ENCODE data around the gene TUBGCP3.

- no peak for TF ChIP-seq POLR2AphosphoS5 (IDR thresholded peaks at IDR 0.05)
- TF ChIP-seq, protein P1, sequence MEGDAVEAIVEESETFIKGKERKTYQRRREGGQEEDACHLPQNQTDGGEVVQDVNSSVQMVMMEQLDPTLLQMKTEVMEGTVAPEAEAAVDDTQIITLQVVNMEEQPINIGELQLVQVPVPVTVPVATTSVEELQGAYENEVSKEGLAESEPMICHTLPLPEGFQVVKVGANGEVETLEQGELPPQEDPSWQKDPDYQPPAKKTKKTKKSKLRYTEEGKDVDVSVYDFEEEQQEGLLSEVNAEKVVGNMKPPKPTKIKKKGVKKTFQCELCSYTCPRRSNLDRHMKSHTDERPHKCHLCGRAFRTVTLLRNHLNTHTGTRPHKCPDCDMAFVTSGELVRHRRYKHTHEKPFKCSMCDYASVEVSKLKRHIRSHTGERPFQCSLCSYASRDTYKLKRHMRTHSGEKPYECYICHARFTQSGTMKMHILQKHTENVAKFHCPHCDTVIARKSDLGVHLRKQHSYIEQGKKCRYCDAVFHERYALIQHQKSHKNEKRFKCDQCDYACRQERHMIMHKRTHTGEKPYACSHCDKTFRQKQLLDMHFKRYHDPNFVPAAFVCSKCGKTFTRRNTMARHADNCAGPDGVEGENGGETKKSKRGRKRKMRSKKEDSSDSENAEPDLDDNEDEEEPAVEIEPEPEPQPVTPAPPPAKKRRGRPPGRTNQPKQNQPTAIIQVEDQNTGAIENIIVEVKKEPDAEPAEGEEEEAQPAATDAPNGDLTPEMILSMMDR (IDR thresholded peaks at IDR 0.05) = no peak
- TF ChIP-seq POLR2A (IDR thresholded peaks at IDR 0.05) = no peak
Measured at GRCh38 chr13:112509190-112509589, 78.8 kb downstream of the TUBGCP3 start.
